Left ventricle myocardium inferior (tissue), 1 donor: ENCODE measurements around the gene MAP3K3. TPM values are rescaled to one million over a fixed set of nuclear protein-coding genes. Genes with fewer than 3 reads are reported as not detected.

Experiments used
- DNase-seq: peaks from one replicate; pipeline ENCODE4 v3.0.0-alpha.2; 2020
- H3K27ac ChIP-seq: fragments of 200-600 bp; replicated peaks from 2 replicates; pipeline ENCODE4 v1.8.0; 2021
- H3K27me3 ChIP-seq: fragments of 200-600 bp; 2 replicates; pipeline ENCODE4 v1.8.0; 2021; ENCODE audit warnings: low read depth
- H3K36me3 ChIP-seq: fragments of 200-600 bp; 2 replicates; pipeline ENCODE4 v1.8.0; 2021
- H3K4me1 ChIP-seq: fragments of 200-600 bp; 2 replicates; pipeline ENCODE4 v1.8.0; 2021
- H3K4me3 ChIP-seq: fragments of 200-600 bp; 2 replicates; pipeline ENCODE4 v1.8.0; 2021; ENCODE audit warnings: mild to moderate bottlenecking, moderate library complexity
- H3K9me3 ChIP-seq: fragments of 200-600 bp; replicated peaks from 2 replicates; pipeline ENCODE4 v1.8.0; 2021
- CTCF ChIP-seq: fragments of 200-600 bp; IDR thresholded peaks from 2 replicates; pipeline ENCODE4 v1.8.0; 2021; ENCODE audit warnings: antibody characterized with exemption, mild to moderate bottlenecking, borderline replicate concordance
- intact Hi-C: fragments of 100-400 bp; cut with micrococcal nuclease; formaldehyde crosslinking; loops from one replicate; pipeline ENCODE4 v1.11.0; 2022
- total RNA-seq: library from RNA; stranded (reverse); fragmentation: NEBNext Ultra II Directional; extraction: Animal tissue kit (Norgen Biotek cat#: 25700); gene quantifications from one replicate; pipeline ENCODE4 v1.2.1, GENCODE V29; 2021
- donor health status: DM: no; HTN: yes; CAD: no; lungs with severe emphysema.

MAP3K3 gene
- total RNA-seq, 1 donor from 2014 or later = 41.3 TPM

- H3K27ac ChIP-seq = no peak overlapping the region
- H3K4me1 ChIP-seq = peaks cover 71% of the 10 kb centered on the region
- DNase-seq = no peak
- H3K9me3 ChIP-seq = no peaks in the 10 kb centered on the region
- H3K4me3 ChIP-seq = no peak overlapping the region
- no peak for TF ChIP-seq CTCF
- H3K36me3 ChIP-seq = peaks cover 44% of the 10 kb centered on the region
- intact Hi-C loops = no loop called here
- no peaks in the 10 kb centered on the region for H3K27me3 ChIP-seq
Measured at GRCh38 chr17:63679214-63679613, 57.0 kb downstream of the MAP3K3 start.

- peaks cover 69% of the 10 kb centered on the region for H3K4me1 ChIP-seq
- H3K9me3 ChIP-seq = no peaks in the 10 kb centered on the region
- no peak overlapping the region for H3K27ac ChIP-seq
- H3K27me3 ChIP-seq = no peaks in the 10 kb centered on the region
- H3K36me3 ChIP-seq = peaks cover 54% of the 10 kb centered on the region
- no peak for TF ChIP-seq CTCF
- intact Hi-C loops = no loop called here
- H3K4me3 ChIP-seq = no peak overlapping the region
- no peak for DNase-seq
Measured at GRCh38 chr17:63680700-63681099, 58.5 kb downstream of the MAP3K3 start.

- no peaks in the 10 kb centered on the region for H3K9me3 ChIP-seq
- TF ChIP-seq CTCF = no peak
- no peaks in the 10 kb centered on the region for H3K27me3 ChIP-seq
- H3K4me3 ChIP-seq = no peak overlapping the region
- H3K27ac ChIP-seq = no peak overlapping the region
- peaks cover 61% of the 10 kb centered on the region for H3K4me1 ChIP-seq
- intact Hi-C loops = no loop called here
- DNase-seq = no peak
- H3K36me3 ChIP-seq = peaks cover 62% of the 10 kb centered on the region
Measured at GRCh38 chr17:63681530-63681929, 59.3 kb downstream of the MAP3K3 start.

- Histone ChIP-seq H3K9me3 (no peaks in the 10 kb centered on the region), H3K27ac (no peak overlapping the region), H3K4me3 (no peak overlapping the region), H3K4me1 (peaks cover 52% of the 10 kb centered on the region), H3K36me3 (peaks cover 64% of the 10 kb centered on the region), H3K27me3 (no peaks in the 10 kb centered on the region)
- no peak for DNase-seq
- intact Hi-C loops = no loop called here
- no peak for TF ChIP-seq CTCF
Measured at GRCh38 chr17:63682441-63682840, 60.2 kb downstream of the MAP3K3 start.

- DNase-seq = no peak
- Histone ChIP-seq H3K27me3 (no peaks in the 10 kb centered on the region), H3K27ac (no peak overlapping the region), H3K4me1 (peaks cover 46% of the 10 kb centered on the region), H3K4me3 (no peak overlapping the region), H3K9me3 (no peaks in the 10 kb centered on the region), H3K36me3 (peaks cover 69% of the 10 kb centered on the region)
- TF ChIP-seq CTCF = no peak
- intact Hi-C loops = no loop called here
Measured at GRCh38 chr17:63682981-63683380, 60.8 kb downstream of the MAP3K3 start.

- peaks cover 82% of the 10 kb centered on the region for H3K36me3 ChIP-seq
- no peak for TF ChIP-seq CTCF
- intact Hi-C loops = no loop called here
- DNase-seq = no peak
- H3K27me3 ChIP-seq = no peaks in the 10 kb centered on the region
- H3K9me3 ChIP-seq = no peaks in the 10 kb centered on the region
- no peak overlapping the region for H3K4me3 ChIP-seq
- H3K4me1 ChIP-seq = peaks cover 34% of the 10 kb centered on the region
- H3K27ac ChIP-seq = no peak overlapping the region
Measured at GRCh38 chr17:63685041-63685440, 62.8 kb downstream of the MAP3K3 start.
